Measurements from ENCODE around the gene NFU1. TPM values are rescaled to one million over a fixed set of nuclear protein-coding genes. Genes with fewer than 3 reads are reported as not detected.

The NFU1 gene
- total RNA-seq (2012; rRNA removed) (24.0 and 40.0 TPM in 2 replicates), polyA plus RNA-seq (2012; rRNA removed) (32.2 and 32.4 TPM in 2 replicates), Bru-seq, nascent RNA (percentile 55 among the genes with signal in this experiment), BruChase-seq, experiment 1, labeled RNA remaining after a 6-hour chase (percentile 65 among the genes with signal in this experiment), BruChase-seq, experiment 2, labeled RNA remaining after a 2-hour chase (percentile 51 among the genes with signal in this experiment)
- 9.3 and 15.4 TPM in 2 replicates for polyA plus RNA-seq (2012; cell fraction: cytosol; rRNA removed)
- 3.0 and 16.0 TPM in 2 replicates for polyA plus RNA-seq (2012; cell fraction: nucleus; rRNA removed; ENCODE audit: low replicate concordance)
- long read RNA-seq, transcript NFU1-203 (8 exons, 1,467 nt): major isoform, 7 of 11 reads
- long read RNA-seq, partial matches to known transcripts: 1 of 11 reads
- long read RNA-seq, other reads (novel, unspliced or antisense): 1 of 11 reads

- ChIA-PET POLR2A (ENCODE audit: unreplicated experiment) (no interaction called here), CTCF (interaction anchor here (0.6 to 1.0 kb wide), 5 partner anchors 14 to 484 kb away, joined by 3 to 6 read pairs (median 3); no protein-coding TSS in a partner anchor)
- peak within 1 kb of the TSS; percentile 92 for H4K5ac ChIP-seq (ENCODE audit: low read depth, low read length)
- no peaks in the 10 kb centered on the region for H3K9me3 ChIP-seq (ENCODE audit: control insufficient read depth, insufficient read depth, low read length)
- H3K4me1 ChIP-seq (ENCODE audit: control insufficient read depth, insufficient read depth, low read length): peaks cover 4% of the 10 kb centered on the region
- H3K23ac ChIP-seq (ENCODE audit: low read depth, low read length): peak within 1 kb of the TSS; percentile 95
- 2% methylated on average over 45 of the region's 60 CpGs; no CpG with 5 or more reads in 1 of the 2 experiments for WGBS, 2 experiments (ENCODE audit: extremely low coverage in 2 of 2, insufficient read length in 1 of 2)
- peak within 1 kb of the TSS; percentile 83 for H2AK9ac ChIP-seq (replicated peaks; ENCODE audit: low read depth, low read length, poor library complexity)
- in situ Hi-C loops (cut with MboI; ENCODE audit: low sequenced_read_pairs): no loop called here
- peak within 1 kb of the TSS; percentile 58 for H3K18ac ChIP-seq (ENCODE audit: low read depth, low read length)
- peak within 1 kb of the TSS; percentile 80 for H3K56ac ChIP-seq (ENCODE audit: extremely low read depth, insufficient read depth, low read length)
- peak within 1 kb of the TSS; percentile 83 for H3K27ac ChIP-seq (ENCODE audit: insufficient read depth, low read length)
- peak within 1 kb of the TSS; percentile 89 for H3K4me2 ChIP-seq (ENCODE audit: low read depth, low read length)
- intact Hi-C loops (cut with micrococcal nuclease): loop anchor here (2.0 to 5.0 kb wide), 2 partner anchors 208 to 275 kb away; no protein-coding TSS in a partner anchor
- DNase-seq (peak; percentile 97), ATAC-seq (ENCODE audit: low read depth) (peak; percentile 99)
- peak within 1 kb of the TSS; percentile 11; the same call in 2 of the 3 replicates for H2BK15ac ChIP-seq (ENCODE audit: low read depth, low read length)
- peak within 1 kb of the TSS; percentile 96 for H3K14ac ChIP-seq (replicated peaks; ENCODE audit: low read depth, low read length)
- peak within 1 kb of the TSS; percentile 84 for H2AK5ac ChIP-seq (ENCODE audit: low read depth, low read length)
- peak within 1 kb of the TSS; percentile 64 for H2BK5ac ChIP-seq (ENCODE audit: low read depth, low read length, poor library complexity, severe bottlenecking)
- peak within 1 kb of the TSS; percentile 11 for H2BK20ac ChIP-seq (ENCODE audit: low read depth, low read length)
- H4K91ac ChIP-seq (ENCODE audit: insufficient read depth, low read depth, low read length): peak within 1 kb of the TSS; percentile 75
- H3K4ac ChIP-seq (ENCODE audit: low read depth, low read length): peak within 1 kb of the TSS; percentile 84
- no peaks in the 10 kb centered on the region for H3K27me3 ChIP-seq (ENCODE audit: control insufficient read depth, insufficient read depth, low read length)
- H4K20me1 ChIP-seq (ENCODE audit: insufficient read depth, low read length): no peaks in the 10 kb centered on the region
- peaks cover 22 to 34% of the 10 kb centered on the region in 2 experiments for H3K79me1 ChIP-seq (ENCODE audit: low read depth in 1 of 2, low read length in 2 of 2)
- peaks cover 5% of the 10 kb centered on the region; the same call in 1 of the 2 replicates for H3K9me1 ChIP-seq (ENCODE audit: insufficient read depth, low read length)
- H2AFZ ChIP-seq (replicated peaks; ENCODE audit: low read length, poor library complexity): peak within 1 kb of the TSS; percentile 86
- H3K4me3 ChIP-seq (ENCODE audit: insufficient read depth, low read depth, low read length): peak within 1 kb of the TSS; percentile 59
- dilution Hi-C loops (cut with HindIII; ENCODE audit: low sequenced_read_pairs, unreplicated experiment): no loop called here
- H3K9ac ChIP-seq (ENCODE audit: low read depth, low read length): peak within 1 kb of the TSS; percentile 83
- peak within 1 kb of the TSS; percentile 95 to 97 for H4K8ac ChIP-seq (ENCODE audit: low read depth in 2 of 2, low read length in 2 of 2)
- H2BK120ac ChIP-seq (ENCODE audit: low read depth, low read length): peak within 1 kb of the TSS; percentile 31
- no TSS peak for BruUV-seq (replicated peaks)
- H3K36me3 ChIP-seq (ENCODE audit: control insufficient read depth, insufficient read depth, low read length): no peaks in the 10 kb centered on the region
- TF ChIP-seq CHD1 (IDR thresholded peaks at IDR 0.05; ENCODE audit: low read depth, low read length): no peak
- TF ChIP-seq BHLHE40 (IDR thresholded peaks at IDR 0.05; ENCODE audit: low read depth, low read length): no peak
- TF ChIP-seq, protein P1, sequence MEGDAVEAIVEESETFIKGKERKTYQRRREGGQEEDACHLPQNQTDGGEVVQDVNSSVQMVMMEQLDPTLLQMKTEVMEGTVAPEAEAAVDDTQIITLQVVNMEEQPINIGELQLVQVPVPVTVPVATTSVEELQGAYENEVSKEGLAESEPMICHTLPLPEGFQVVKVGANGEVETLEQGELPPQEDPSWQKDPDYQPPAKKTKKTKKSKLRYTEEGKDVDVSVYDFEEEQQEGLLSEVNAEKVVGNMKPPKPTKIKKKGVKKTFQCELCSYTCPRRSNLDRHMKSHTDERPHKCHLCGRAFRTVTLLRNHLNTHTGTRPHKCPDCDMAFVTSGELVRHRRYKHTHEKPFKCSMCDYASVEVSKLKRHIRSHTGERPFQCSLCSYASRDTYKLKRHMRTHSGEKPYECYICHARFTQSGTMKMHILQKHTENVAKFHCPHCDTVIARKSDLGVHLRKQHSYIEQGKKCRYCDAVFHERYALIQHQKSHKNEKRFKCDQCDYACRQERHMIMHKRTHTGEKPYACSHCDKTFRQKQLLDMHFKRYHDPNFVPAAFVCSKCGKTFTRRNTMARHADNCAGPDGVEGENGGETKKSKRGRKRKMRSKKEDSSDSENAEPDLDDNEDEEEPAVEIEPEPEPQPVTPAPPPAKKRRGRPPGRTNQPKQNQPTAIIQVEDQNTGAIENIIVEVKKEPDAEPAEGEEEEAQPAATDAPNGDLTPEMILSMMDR (conservative IDR thresholded peaks at IDR 0.05; ENCODE audit: low read depth, low read length): peak; percentile 74
- TF ChIP-seq, protein P2, sequence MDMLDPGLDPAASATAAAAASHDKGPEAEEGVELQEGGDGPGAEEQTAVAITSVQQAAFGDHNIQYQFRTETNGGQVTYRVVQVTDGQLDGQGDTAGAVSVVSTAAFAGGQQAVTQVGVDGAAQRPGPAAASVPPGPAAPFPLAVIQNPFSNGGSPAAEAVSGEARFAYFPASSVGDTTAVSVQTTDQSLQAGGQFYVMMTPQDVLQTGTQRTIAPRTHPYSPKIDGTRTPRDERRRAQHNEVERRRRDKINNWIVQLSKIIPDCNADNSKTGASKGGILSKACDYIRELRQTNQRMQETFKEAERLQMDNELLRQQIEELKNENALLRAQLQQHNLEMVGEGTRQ (IDR thresholded peaks at IDR 0.05; ENCODE audit: low read depth, low read length): no peak
- TF ChIP-seq SMC3 (IDR thresholded peaks at IDR 0.05; ENCODE audit: low read depth, low read length): no peak
- no peak for TF ChIP-seq FOS (IDR thresholded peaks at IDR 0.05; ENCODE audit: low read depth, low read length)
- TF ChIP-seq, protein P3, sequence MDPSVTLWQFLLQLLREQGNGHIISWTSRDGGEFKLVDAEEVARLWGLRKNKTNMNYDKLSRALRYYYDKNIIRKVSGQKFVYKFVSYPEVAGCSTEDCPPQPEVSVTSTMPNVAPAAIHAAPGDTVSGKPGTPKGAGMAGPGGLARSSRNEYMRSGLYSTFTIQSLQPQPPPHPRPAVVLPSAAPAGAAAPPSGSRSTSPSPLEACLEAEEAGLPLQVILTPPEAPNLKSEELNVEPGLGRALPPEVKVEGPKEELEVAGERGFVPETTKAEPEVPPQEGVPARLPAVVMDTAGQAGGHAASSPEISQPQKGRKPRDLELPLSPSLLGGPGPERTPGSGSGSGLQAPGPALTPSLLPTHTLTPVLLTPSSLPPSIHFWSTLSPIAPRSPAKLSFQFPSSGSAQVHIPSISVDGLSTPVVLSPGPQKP (IDR thresholded peaks at IDR 0.05; ENCODE audit: borderline replicate concordance, low read depth, low read length): no peak
- TF ChIP-seq MXI1 (IDR thresholded peaks at IDR 0.05; ENCODE audit: borderline replicate concordance, low read depth, low read length): 0 out of 2 replicates have a peak, but pooled peaks have one; percentile 23
- TF ChIP-seq RCOR1 (IDR thresholded peaks at IDR 0.05; ENCODE audit: insufficient replicate concordance, low read length): no peak
- TF ChIP-seq RFX5 (IDR thresholded peaks at IDR 0.05; ENCODE audit: low read depth, low read length): no peak
- TF ChIP-seq MAFK (IDR thresholded peaks at IDR 0.05; ENCODE audit: low read depth, low read length): no peak
Observed at GRCh38 chr2:69436938-69437750, at the start of gene NFU1. Gene NFU1, minus strand, starts transcription at chr2:69437435. Its CDS starts 13 bp downstream, at chr2:69437422.
